CD4-positive, alpha-beta T cell (primary cell): ENCODE measurements around the gene ARL10. TPM values are rescaled to one million over a fixed set of nuclear protein-coding genes. Genes with fewer than 3 reads are reported as not detected.

Experiments used
- ATAC-seq: fragments of 200-7000 bp; cut with Tn5 transposase; one replicate; pipeline ENCODE4 v1.10.0; 2022; ENCODE audit warnings: mild to moderate bottlenecking; ENCODE audit not compliant: poor library complexity
- CTCF ChIA-PET: fragments of 350-600 bp; sonication (Branson Sonifier 250); formaldehyde crosslinking; loops from one replicate; lab custom pipeline; 2021; ENCODE audit warnings: antibody characterized with exemption, inconsistent platforms; lab: Charles Lee
- POLR2A ChIA-PET: fragments of 350-600 bp; sonication (Branson Sonifier 250); formaldehyde crosslinking; loops from one replicate; lab custom pipeline; 2021; ENCODE audit warnings: antibody characterized with exemption, inconsistent platforms; lab: Charles Lee
- DNase-seq, 14 experiments: peaks; one replicate each; pipeline ENCODE4 v3.0.0-alpha.2; 2013 to 2020; ENCODE audit warnings: mixed read lengths in 2 of 14
- H3K27ac ChIP-seq, 2 donors: one replicate each; pipeline versions ENCODE4 v1.5.1 to v1.7.0; 2013; ENCODE audit warnings: low read length in 2 of 2, low read depth in 1 of 2, mild to moderate bottlenecking in 1 of 2
- H3K27me3 ChIP-seq, 2 experiments: 1 replicate in 1 of 2; 2 replicates in 1 of 2; pipeline versions ENCODE4 v1.6.1 to v1.7.0; 2013; ENCODE audit warnings: low read length in 2 of 2, control low read depth in 1 of 2, mild to moderate bottlenecking in 1 of 2, moderate library complexity in 1 of 2; ENCODE audit not compliant: insufficient read depth in 2 of 2, control insufficient read depth in 1 of 2
- H3K36me3 ChIP-seq: one replicate; pipeline ENCODE4 v1.6.1; 2013; ENCODE audit warnings: low read length, control low read depth; ENCODE audit not compliant: insufficient read depth
- H3K4me1 ChIP-seq: one replicate; pipeline ENCODE4 v1.6.1; 2013; ENCODE audit warnings: low read length, control low read depth; ENCODE audit not compliant: insufficient read depth
- H3K4me3 ChIP-seq: one replicate; pipeline ENCODE4 v1.5.1; 2013; ENCODE audit warnings: mild to moderate bottlenecking, low read length, moderate library complexity
- H3K9me3 ChIP-seq, 2 experiments: 1 replicate in 1 of 2; 2 replicates in 1 of 2; pipeline versions ENCODE4 v1.6.1 to v1.7.0; 2013; ENCODE audit warnings: low read length in 2 of 2, mild to moderate bottlenecking in 2 of 2, control low read depth in 1 of 2, moderate library complexity in 1 of 2; ENCODE audit not compliant: control insufficient read depth in 1 of 2, insufficient read depth in 1 of 2
- H3K27ac Mint-ChIP-seq: one replicate; pipeline ENCODE4 v1.8.0; 2020; ENCODE audit warnings: mixed read lengths
- H3K27me3 Mint-ChIP-seq: one replicate; pipeline ENCODE4 v1.8.0; 2021; ENCODE audit warnings: mixed read lengths
- H3K36me3 Mint-ChIP-seq: one replicate; pipeline ENCODE4 v1.8.0; 2021; ENCODE audit warnings: low read depth, mixed read lengths
- H3K4me1 Mint-ChIP-seq: one replicate; pipeline ENCODE4 v1.8.0; 2021; ENCODE audit warnings: low read depth, mixed read lengths
- H3K4me3 Mint-ChIP-seq: one replicate; pipeline ENCODE4 v1.8.0; 2020; ENCODE audit warnings: mild to moderate bottlenecking, mixed read lengths
- H3K9me3 Mint-ChIP-seq: one replicate; pipeline ENCODE4 v1.8.0; 2020; ENCODE audit warnings: mixed read lengths
- CTCF ChIP-seq: fragments of 200-600 bp; IDR thresholded peaks from one replicate; pipeline ENCODE4 v1.8.0; 2022; ENCODE audit warnings: antibody characterized with exemption, mild to moderate bottlenecking
- intact Hi-C, 2 experiments: fragments of 100-400 bp; cut with DNase I in 1 of 2; cut with micrococcal nuclease in 1 of 2; formaldehyde crosslinking; loops; one replicate each; pipeline versions ENCODE4 v1.15.1 to v1.9.0; 2023 to 2025; cut with DNase I, micrococcal nuclease
- total RNA-seq, 174 experiments: library from RNA in 2 of 174; stranded (reverse) in 2 of 174; gene quantifications; one replicate each; pipeline ENCODE4 v1.2.3 and lab custom pipeline; 2021 to 2026

ARL10 gene
- total RNA-seq, 2 experiments from 2014 or later = 3.2 to 4.4 TPM

- intact Hi-C loops = loop anchor here (5.0 to 10.0 kb wide), 4 partner anchors 148 to 1171 kb away; partner anchors contain the start of genes FGFR4 (in 1 of the 2), LMAN2 (in 1 of the 2), RGS14 (in 1 of the 2) and RNF44 (in 1 of the 2)
- Histone ChIP-seq H3K27me3 (no peaks in the 10 kb centered on the region), H3K4me1 (peaks cover 33% of the 10 kb centered on the region), H3K27ac (no peak overlapping the region), H3K9me3 (no peaks in the 10 kb centered on the region), H3K4me3 (no peak overlapping the region), H3K36me3 (peaks cover 52% of the 10 kb centered on the region)
- DNase-seq (no peak), ATAC-seq (no peak)
- H3K9me3 Mint-ChIP-seq = no peaks in the 10 kb centered on the region
- H3K36me3 Mint-ChIP-seq = peaks cover 72% of the 10 kb centered on the region
- H3K4me1 Mint-ChIP-seq = peaks cover 38% of the 10 kb centered on the region
- ChIA-PET CTCF (interaction anchor here (0.7 kb wide), 1 partner anchor 24 kb away, joined by 3 read pairs; no protein-coding TSS in a partner anchor), POLR2A (interaction anchor here (1.1 to 1.3 kb wide), 2 partner anchors 30 to 61 kb away, joined by 3 read pairs; partner anchors contain the start of genes CLTB and FAF2)
- H3K4me3 Mint-ChIP-seq = peak overlapping the region; percentile 60
- no peaks in the 10 kb centered on the region for H3K27me3 Mint-ChIP-seq
- no peak for TF ChIP-seq CTCF
- no peak overlapping the region for H3K27ac Mint-ChIP-seq
These were observed 21.2 kb downstream of the ARL10 start for GRCh38 chr5:176386491-176386890.

GRCh38 chr5:176387384-176387925 is 22.2 kb downstream of the ARL10 start:
- H3K9me3 ChIP-seq = peaks cover 0 to under 1% of the 10 kb centered on the region in 2 experiments
- H3K27me3 ChIP-seq = no peaks in the 10 kb centered on the region
- DNase-seq = no peak
- POLR2A ChIA-PET = interaction anchor here (1.3 to 4.8 kb wide), 3 partner anchors 26 to 60 kb away, joined by 3 to 77 read pairs (median 15); partner anchors contain the start of genes CLTB, FAF2 and KIAA1191
- H3K4me3 ChIP-seq = peak overlapping the region; percentile 79
- Mint-ChIP-seq H3K4me1 (peaks cover 38% of the 10 kb centered on the region), H3K27me3 (no peaks in the 10 kb centered on the region), H3K4me3 (peak overlapping the region; percentile 98), H3K9me3 (no peaks in the 10 kb centered on the region), H3K27ac (peak overlapping the region; percentile 97), H3K36me3 (peaks cover 72% of the 10 kb centered on the region)
- H3K4me1 ChIP-seq = peaks cover 33% of the 10 kb centered on the region
- CTCF ChIA-PET = interaction anchor here (1.8 kb wide), 1 partner anchor 60 kb away, joined by 6 read pairs; no protein-coding TSS in a partner anchor
- no peak for TF ChIP-seq CTCF
- H3K36me3 ChIP-seq = peaks cover 48% of the 10 kb centered on the region
- no peak overlapping the region for H3K27ac ChIP-seq
- no peak for ATAC-seq
- intact Hi-C loops = loop anchor here (5.0 to 10.0 kb wide), 4 partner anchors 147 to 1170 kb away; partner anchors contain the start of genes FGFR4 (in 1 of the 2), LMAN2 (in 1 of the 2), RGS14 (in 1 of the 2) and RNF44 (in 1 of the 2)

GRCh38 chr5:176388003-176388443 is 22.7 kb downstream of the ARL10 start:
- Histone ChIP-seq H3K36me3 (peaks cover 47% of the 10 kb centered on the region), H3K27ac (peak overlapping the region in 1 of 2 donors; percentile 95), H3K4me1 (peaks cover 33% of the 10 kb centered on the region), H3K9me3 (peaks cover 0 to 5% of the 10 kb centered on the region in 2 experiments), H3K27me3 (no peaks in the 10 kb centered on the region), H3K4me3 (peak overlapping the region; percentile 79)
- Mint-ChIP-seq H3K4me1 (peaks cover 38% of the 10 kb centered on the region), H3K27me3 (no peaks in the 10 kb centered on the region), H3K4me3 (peak overlapping the region; percentile 98), H3K36me3 (peaks cover 68% of the 10 kb centered on the region), H3K27ac (peak overlapping the region; percentile 97), H3K9me3 (no peaks in the 10 kb centered on the region)
- intact Hi-C loops = loop anchor here (1.0 to 10.0 kb wide), 6 partner anchors 27 to 1169 kb away; partner anchors contain the start of genes FAF2 (in 2 of the 2), KIAA1191 (in 2 of the 2), FGFR4 (in 1 of the 2) and LMAN2 (in 1 of the 2)
- ChIA-PET POLR2A (interaction anchor here (0.5 to 4.8 kb wide), 8 partner anchors 23 to 259 kb away, joined by 3 to 77 read pairs (median 7); partner anchors contain the start of genes ARL10, CLTB, FAF2 and KIAA1191), CTCF (interaction anchor here (0.6 to 1.8 kb wide), 2 partner anchors 60 to 617 kb away, joined by 3 to 6 read pairs; no protein-coding TSS in a partner anchor)
- TF ChIP-seq CTCF = no peak
- DNase-seq (peak in 1 of 14 experiments; percentile 17), ATAC-seq (no peak)
